NCI-H2227 (cell line): ENCODE results near the gene SNPH.
"Not testable (repeated sequence)": the region's sequence is repeated elsewhere in the genome, so short reads cannot be mapped to it uniquely, and the experiment has no call there.

Experiments
- DNase-seq: peaks from one replicate; lab custom pipeline; 2025; ENCODE audit not compliant: unreplicated experiment; lab: John Stamatoyannopoulos, UW

Gene SNPH, protein sequence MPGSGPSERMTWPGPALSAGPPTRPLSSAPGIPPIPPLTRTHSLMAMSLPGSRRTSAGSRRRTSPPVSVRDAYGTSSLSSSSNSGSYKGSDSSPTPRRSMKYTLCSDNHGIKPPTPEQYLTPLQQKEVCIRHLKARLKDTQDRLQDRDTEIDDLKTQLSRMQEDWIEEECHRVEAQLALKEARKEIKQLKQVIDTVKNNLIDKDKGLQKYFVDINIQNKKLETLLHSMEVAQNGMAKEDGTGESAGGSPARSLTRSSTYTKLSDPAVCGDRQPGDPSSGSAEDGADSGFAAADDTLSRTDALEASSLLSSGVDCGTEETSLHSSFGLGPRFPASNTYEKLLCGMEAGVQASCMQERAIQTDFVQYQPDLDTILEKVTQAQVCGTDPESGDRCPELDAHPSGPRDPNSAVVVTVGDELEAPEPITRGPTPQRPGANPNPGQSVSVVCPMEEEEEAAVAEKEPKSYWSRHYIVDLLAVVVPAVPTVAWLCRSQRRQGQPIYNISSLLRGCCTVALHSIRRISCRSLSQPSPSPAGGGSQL

DNA sequence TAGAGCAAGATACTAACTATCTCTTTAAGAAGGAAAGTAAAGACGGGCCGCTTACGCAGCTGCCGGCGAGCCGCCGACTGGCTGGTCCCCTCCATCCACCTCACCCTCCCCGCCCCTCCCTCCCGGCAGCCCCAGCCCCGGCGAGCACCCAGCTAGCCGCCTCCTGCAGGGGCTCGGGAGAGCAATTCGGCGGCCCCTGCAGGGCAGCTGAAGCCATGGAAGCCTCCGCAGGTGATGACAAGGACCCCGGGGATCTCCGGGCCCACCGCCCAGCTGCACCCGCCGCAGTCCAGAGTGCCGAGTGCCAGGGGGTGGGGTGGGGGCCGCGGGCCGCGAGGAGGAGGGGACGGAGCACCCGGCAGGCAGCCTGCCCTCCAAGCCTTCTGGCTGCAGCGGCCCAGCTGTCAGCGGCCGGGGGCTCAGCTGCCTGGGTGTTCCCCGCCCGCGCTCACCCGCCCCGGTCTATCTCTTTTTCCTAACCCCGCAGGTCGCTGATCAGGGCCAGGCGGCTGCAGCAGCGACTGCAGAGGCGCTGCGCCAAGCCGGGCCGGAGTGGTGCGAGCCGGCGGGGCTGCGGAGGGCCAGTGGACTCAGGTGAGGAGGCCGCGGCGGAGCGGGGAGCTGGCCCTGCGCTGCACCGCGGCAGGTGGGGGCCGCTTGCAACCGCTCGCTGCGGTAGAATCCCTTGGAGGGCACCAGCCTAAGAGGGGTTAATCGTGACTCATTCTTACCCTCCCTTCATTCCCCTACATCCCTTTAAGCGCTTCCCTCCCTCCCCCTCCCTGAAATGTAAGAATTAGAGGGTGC lies at the start of gene SNPH:
SNPH (plus strand) TSS at position 128 of the 807 bp plus-strand sequence. CDS start 29,946 bp downstream, outside the sequence.
- DNase-seq, result peak; percentile 72

- DNase-seq, result not testable (repeated sequence)
Measured at GRCh38 chr20:1216527-1217427, 49.3 kb upstream of the SNPH start.

DNA sequence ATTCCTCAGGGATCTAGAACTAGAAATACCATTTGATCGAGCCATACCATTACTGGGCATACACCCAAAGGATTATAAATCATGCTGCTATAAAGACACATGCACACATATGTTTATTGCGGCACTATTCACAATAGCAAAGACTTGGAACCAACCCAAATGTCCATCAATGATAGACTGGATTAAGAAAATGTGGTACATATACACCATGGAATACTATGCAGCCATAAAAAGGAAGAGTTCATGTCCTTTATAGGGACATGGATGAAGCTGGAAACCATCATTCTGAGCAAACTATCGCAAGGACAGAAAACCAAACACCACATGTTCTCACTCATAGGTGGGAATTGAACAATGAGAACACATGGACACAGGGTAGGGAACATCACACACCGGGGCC lies 43.3 kb upstream of the SNPH start:
- DNase-seq, result not testable (repeated sequence)

GRCh38 chr20:1224205-1224890 lies 41.7 kb upstream of the SNPH start:
- DNase-seq, result no peak

GRCh38 chr20:1225263-1225782 lies 40.8 kb upstream of the SNPH start:
- DNase-seq, result no peak

- DNase-seq, result peak; percentile 83
Measured at GRCh38 chr20:1225783-1226654, 40.1 kb upstream of the SNPH start, which contains the start of gene RAD21L1. Gene RAD21L1, plus strand, starts transcription at chr20:1226044. Its CDS starts 2,410 bp downstream, at chr20:1228454.

DNA sequence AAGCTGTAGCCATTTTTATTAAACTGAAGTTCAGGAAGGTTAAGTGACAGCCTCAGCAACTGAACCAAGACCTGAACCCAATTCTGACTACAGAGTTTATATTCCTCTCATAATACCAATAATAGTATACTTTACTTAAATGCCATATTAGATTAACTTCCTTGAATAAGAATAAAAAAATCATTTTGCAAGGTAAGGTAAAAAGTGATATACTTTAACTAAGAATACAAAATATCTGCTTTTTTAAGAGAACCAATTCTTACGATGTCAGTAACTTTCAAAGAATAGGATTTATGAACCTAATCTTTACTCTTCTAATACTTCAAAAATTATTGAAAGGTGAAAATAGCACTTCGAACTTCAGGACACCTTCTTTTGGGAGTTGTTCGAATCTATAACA lies 36.6 kb upstream of the SNPH start:
- DNase-seq, result no peak

- DNase-seq, result no peak
Measured at GRCh38 chr20:1232286-1233111, 33.6 kb upstream of the SNPH start.

DNA sequence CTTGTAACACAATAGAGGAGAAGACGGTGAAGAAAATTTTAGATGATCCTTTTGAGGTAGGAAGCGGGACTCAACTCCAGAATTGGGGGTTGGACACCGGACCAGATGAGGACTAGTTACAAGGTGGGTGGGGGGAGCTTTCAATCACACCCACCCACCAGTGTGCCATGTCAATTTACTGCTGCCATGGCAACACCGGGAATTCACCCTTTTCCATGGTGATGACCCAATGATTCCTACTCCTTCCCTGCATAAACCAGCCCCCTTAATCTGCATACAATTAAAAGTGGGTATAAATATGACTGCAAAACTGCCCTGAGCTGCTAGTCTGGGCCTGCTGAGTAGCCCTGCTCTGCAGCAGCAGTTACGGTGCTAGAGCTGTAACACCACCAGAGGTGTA lies 25.5 kb upstream of the SNPH start:
- DNase-seq, result no peak

DNA sequence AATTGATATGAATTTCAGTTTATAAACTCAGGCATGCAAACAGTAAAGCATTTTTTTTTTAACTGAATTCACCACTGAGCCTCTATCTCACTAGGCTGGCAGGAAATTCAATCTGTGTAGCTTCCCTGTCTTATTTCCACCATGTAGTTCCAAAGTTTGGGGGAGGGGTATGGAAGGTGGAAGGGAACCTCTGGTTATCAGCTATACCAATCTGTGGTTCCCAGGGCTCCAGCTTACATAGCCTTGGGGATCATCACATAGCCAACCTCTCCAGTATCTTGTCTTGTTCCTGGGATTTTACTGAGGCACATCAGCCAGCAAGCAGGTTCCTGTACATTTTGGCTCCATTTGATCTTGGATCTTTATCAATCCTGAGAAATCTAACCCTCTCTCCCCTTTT lies 24.6 kb upstream of the SNPH start:
- DNase-seq, result no peak

GRCh38 chr20:1242099-1242498 lies 24.0 kb upstream of the SNPH start:
- no peak for DNase-seq

GRCh38 chr20:1242530-1242929 lies 23.6 kb upstream of the SNPH start:
- no peak for DNase-seq

DNA sequence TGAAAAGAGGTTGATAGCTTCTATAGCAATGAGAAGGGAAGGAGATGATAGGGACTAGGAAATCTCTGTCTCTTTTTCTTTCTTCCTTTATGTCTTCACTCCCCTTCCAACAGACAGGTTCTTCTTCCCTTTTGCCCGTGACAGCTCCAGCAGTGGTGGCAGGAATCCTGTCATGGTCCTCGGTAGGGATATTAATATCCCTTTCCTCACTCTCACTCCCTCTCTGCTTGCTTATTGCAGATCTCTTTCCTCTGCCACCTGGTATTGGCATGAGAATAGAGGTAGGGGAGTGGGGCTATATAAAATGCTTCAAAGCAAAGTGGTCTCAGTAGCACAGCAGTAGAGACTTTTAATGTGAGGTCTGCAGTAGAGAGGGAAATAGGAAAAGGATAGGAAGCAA lies 20.5 kb upstream of the SNPH start:
- no peak for DNase-seq

GRCh38 chr20:1247689-1248088 lies 18.4 kb upstream of the SNPH start:
- DNase-seq, result no peak

- DNase-seq, result not testable (repeated sequence)
Measured at GRCh38 chr20:1250282-1250681, 15.8 kb upstream of the SNPH start.

GRCh38 chr20:1252416-1252815 lies 13.7 kb upstream of the SNPH start:
- no peak for DNase-seq

- no peak for DNase-seq
Measured at GRCh38 chr20:1254254-1254653, 11.8 kb upstream of the SNPH start.

DNA sequence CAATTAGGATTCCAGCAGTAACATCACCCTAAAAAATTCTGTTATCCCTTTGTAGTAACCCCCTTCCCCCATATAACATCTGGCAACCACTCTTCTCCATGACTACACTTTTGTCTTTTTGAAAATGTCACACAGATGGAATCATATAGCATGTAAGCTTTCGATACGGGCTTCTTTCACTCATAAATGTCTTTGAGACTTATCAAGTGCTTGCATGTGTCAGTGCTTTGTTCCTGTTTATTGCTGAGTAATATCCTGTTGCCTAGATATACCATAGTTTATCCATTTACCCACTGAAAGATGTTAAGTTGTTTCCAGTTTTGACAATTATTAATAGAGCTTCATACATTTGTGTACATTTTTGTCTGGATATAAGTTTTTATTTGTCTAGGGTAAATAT lies 10.4 kb upstream of the SNPH start:
- DNase-seq, result no peak
